PC-3 (cell line): Measurements from ENCODE around the gene EHMT1.

Experiments
- EZH2 ChIP-seq: fragments of 300-600 bp; sonication (generic); IDR thresholded peaks from one replicate; pipeline ENCODE4 v1.6.1; 2017; ENCODE audit warnings: antibody characterized with exemption, mild to moderate bottlenecking, low read length; ENCODE audit not compliant: unreplicated experiment
- TF ChIP-seq, protein P1 (sequence below): fragments of 300-600 bp; sonication (generic); conservative IDR thresholded peaks from 2 replicates; pipeline ENCODE4 v1.5.1; 2017; ENCODE audit warnings: antibody characterized with exemption, low read depth, mild to moderate bottlenecking, low read length

- no peak for TF ChIP-seq EZH2
- TF ChIP-seq, protein P1, sequence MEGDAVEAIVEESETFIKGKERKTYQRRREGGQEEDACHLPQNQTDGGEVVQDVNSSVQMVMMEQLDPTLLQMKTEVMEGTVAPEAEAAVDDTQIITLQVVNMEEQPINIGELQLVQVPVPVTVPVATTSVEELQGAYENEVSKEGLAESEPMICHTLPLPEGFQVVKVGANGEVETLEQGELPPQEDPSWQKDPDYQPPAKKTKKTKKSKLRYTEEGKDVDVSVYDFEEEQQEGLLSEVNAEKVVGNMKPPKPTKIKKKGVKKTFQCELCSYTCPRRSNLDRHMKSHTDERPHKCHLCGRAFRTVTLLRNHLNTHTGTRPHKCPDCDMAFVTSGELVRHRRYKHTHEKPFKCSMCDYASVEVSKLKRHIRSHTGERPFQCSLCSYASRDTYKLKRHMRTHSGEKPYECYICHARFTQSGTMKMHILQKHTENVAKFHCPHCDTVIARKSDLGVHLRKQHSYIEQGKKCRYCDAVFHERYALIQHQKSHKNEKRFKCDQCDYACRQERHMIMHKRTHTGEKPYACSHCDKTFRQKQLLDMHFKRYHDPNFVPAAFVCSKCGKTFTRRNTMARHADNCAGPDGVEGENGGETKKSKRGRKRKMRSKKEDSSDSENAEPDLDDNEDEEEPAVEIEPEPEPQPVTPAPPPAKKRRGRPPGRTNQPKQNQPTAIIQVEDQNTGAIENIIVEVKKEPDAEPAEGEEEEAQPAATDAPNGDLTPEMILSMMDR = no peak
Measured at GRCh38 chr9:137872296-137872695, 253.5 kb downstream of the EHMT1 start.
